Left renal cortex interstitium (tissue), 4 donors: ENCODE measurements around the gene ABCC10. TPM values are rescaled to one million over a fixed set of nuclear protein-coding genes. Genes with fewer than 3 reads are reported as not detected.
"Not testable (repeated sequence)": the region's sequence is repeated elsewhere in the genome, so short reads cannot be mapped to it uniquely, and the experiment has no call there.

Experiments used
- DNase-seq, 4 donors: peaks; one replicate each; pipeline ENCODE4 v3.0.0-alpha.2; 2013; ENCODE audit warnings: low read depth in 4 of 4, low spot score in 2 of 4, missing footprints in 1 of 4
- polyA plus RNA-seq, 4 donors: library from polyadenylated mRNA; unstranded; fragments of 120-200 nt; gene quantifications; one replicate each; pipeline ENCODE4 v1.2.1, GENCODE V29; 2013; ENCODE audit not compliant: insufficient read length in 4 of 4

The ABCC10 gene
- polyA plus RNA-seq, 4 donors: 17.4 to 34.1 (median 23.8) TPM

- DNase-seq: no peak
Measured at GRCh38 chr6:43405354-43405753, 22.0 kb upstream of the ABCC10 start.

- no peak for DNase-seq
Measured at GRCh38 chr6:43407296-43407695, 20.0 kb upstream of the ABCC10 start.

- DNase-seq: no peak
Measured at GRCh38 chr6:43408259-43408658, 19.1 kb upstream of the ABCC10 start.

GRCh38 chr6:43410776-43411175 lies 16.6 kb upstream of the ABCC10 start:
- DNase-seq: not testable (repeated sequence)

- no peak for DNase-seq
Measured at GRCh38 chr6:43412541-43412940, 14.8 kb upstream of the ABCC10 start.

- DNase-seq: no peak
Measured at GRCh38 chr6:43413002-43413401, 14.3 kb upstream of the ABCC10 start.

GRCh38 chr6:43415275-43415674 lies 12.1 kb upstream of the ABCC10 start:
- not testable (repeated sequence) for DNase-seq

- no peak for DNase-seq
Measured at GRCh38 chr6:43416935-43417334, 10.4 kb upstream of the ABCC10 start.

GRCh38 chr6:43420012-43420709 lies 7.2 kb upstream of the ABCC10 start:
- DNase-seq: no peak

GRCh38 chr6:43421831-43422230 lies 5.5 kb upstream of the ABCC10 start:
- no peak for DNase-seq

GRCh38 chr6:43425083-43425482 lies 2.3 kb upstream of the ABCC10 start:
- DNase-seq: not testable (repeated sequence)

GRCh38 chr6:43426928-43427405 lies 374 bp upstream of the ABCC10 start:
- no peak for DNase-seq

GRCh38 chr6:43428112-43428570 lies 800 bp downstream of the ABCC10 start:
- peak in 1 of 4 donors; percentile 23 for DNase-seq

- no peak for DNase-seq
Measured at GRCh38 chr6:43428874-43429273, 1.5 kb downstream of the ABCC10 start.

GRCh38 chr6:43432009-43432945 lies 4.9 kb downstream of the ABCC10 start:
- no peak for DNase-seq

- DNase-seq: no peak
Measured at GRCh38 chr6:43433148-43433547, 5.8 kb downstream of the ABCC10 start.

GRCh38 chr6:43434001-43434840 lies 6.9 kb downstream of the ABCC10 start:
- no peak for DNase-seq

GRCh38 chr6:43434943-43435342 lies 7.6 kb downstream of the ABCC10 start:
- DNase-seq: no peak

- DNase-seq: no peak
Measured at GRCh38 chr6:43435682-43436437, 8.5 kb downstream of the ABCC10 start.
